Stimulated activated CD4-positive, alpha-beta T cell treated with anti-CD3 and anti-CD28 coated beads, TNF-alpha, amount 100 ng/mL, for 24 hours (primary cell): ENCODE results near the gene GRAMD4.

ENCODE experiments used
- DNase-seq, 3 experiments: peaks; one replicate each; pipeline ENCODE4 v3.0.0-alpha.2; 2020; ENCODE audit warnings: low read depth in 3 of 3

Gene GRAMD4

GRCh38 chr22:46719921-46720320, 99.7 kb downstream of the GRAMD4 start:
- DNase-seq: no peak

GRCh38 chr22:46721501-46722085, 101.4 kb downstream of the GRAMD4 start:
- no peak for DNase-seq

GRCh38 chr22:46723882-46724281, 103.7 kb downstream of the GRAMD4 start:
- no peak for DNase-seq

GRCh38 chr22:46725096-46725495, 104.9 kb downstream of the GRAMD4 start:
- DNase-seq: no peak

GRCh38 chr22:46726066-46726985, 106.1 kb downstream of the GRAMD4 start:
- DNase-seq: no peak

GRCh38 chr22:46726986-46727317, 106.8 kb downstream of the GRAMD4 start:
- no peak for DNase-seq

GRCh38 chr22:46727813-46728364, 107.7 kb downstream of the GRAMD4 start:
- no peak for DNase-seq

- DNase-seq: no peak
These were observed 108.3 kb downstream of the GRAMD4 start for GRCh38 chr22:46728470-46728869.
